Right renal pelvis (tissue), 4 donors: Measurements from ENCODE around the gene DNMBP. TPM values are rescaled to one million over a fixed set of nuclear protein-coding genes. Genes with fewer than 3 reads are reported as not detected.
"Not testable (repeated sequence)": the region's sequence is repeated elsewhere in the genome, so short reads cannot be mapped to it uniquely, and the experiment has no call there.

Source experiments
- DNase-seq, 4 donors: peaks; one replicate each; pipeline ENCODE4 v3.0.0-alpha.2; 2013; ENCODE audit warnings: low read depth in 4 of 4, low spot score in 3 of 4, missing footprints in 1 of 4
- polyA plus RNA-seq, 4 donors: library from polyadenylated mRNA; unstranded; fragments of 120-200 nt; gene quantifications; one replicate each; pipeline ENCODE4 v1.2.1, GENCODE V29; 2013; ENCODE audit not compliant: insufficient read length in 4 of 4

The DNMBP gene
- polyA plus RNA-seq, 4 donors = 34.1 to 40.9 (median 36.2) TPM

DNA sequence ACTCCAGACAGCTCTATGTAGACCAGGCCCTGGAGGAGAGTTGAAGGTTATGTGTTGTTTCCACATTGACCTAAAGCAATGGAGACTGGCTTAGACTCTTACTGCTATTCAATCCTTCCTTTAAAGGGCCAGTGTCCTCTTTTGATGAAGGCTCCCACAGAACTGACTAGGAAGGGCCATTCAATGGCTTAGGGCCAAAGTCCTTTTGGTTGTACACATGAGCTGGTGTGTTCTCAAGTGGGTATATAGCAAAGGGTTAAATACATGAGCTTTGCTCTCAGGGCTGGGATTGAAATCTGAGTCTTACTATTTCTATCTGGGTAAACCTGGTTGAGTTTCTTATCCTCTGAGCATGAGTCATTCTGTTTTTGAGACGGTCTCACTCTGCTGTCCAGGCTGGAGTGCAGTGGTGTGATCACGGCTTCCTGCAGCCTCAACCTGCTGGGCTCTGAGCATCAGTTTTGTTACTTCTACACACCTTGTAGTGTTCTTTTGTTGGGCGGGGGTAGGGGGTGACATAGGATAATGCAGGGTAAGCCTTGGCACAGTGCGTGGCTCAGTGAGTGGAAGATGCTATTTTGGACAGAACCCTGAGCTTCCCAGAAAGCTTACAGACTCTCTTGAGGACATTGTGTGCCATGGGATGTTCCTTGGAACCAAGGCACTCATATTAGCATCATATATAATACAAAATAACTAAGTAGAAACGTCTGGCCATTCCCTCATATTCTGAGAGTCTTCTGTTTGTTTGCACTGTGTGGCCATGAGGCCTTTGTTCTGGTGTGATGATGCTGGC lies 137.2 kb downstream of the DNMBP start:
- no peak for DNase-seq

GRCh38 chr10:99870123-99870730 lies 139.5 kb downstream of the DNMBP start:
- DNase-seq = no peak

DNA sequence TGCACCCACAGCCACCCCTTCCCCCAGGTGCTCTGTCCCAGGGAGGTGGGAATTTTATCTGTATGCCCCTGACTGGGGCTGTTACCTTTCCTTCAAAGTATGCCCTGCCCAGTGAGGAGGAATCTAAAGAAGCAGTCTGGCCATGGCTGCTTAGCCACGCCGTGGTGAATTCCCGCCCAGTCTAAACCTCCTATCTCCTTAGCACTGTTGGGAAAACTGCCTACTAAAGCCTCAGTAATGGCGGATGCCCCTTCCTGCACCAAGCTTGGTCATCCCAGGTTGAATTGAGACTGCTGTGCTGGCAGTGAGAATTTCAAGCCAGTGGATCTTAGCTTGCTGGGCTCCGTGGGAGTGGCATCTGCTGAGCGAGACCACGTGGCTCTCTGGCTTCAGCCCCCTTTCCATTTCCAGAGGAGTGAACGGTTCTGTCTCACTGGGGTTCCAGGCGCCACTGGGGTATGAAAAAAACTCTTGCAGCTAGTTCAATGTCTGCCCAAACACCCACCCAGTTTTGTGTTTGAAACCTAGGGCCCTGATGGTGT lies 140.1 kb downstream of the DNMBP start:
- no peak for DNase-seq

DNA sequence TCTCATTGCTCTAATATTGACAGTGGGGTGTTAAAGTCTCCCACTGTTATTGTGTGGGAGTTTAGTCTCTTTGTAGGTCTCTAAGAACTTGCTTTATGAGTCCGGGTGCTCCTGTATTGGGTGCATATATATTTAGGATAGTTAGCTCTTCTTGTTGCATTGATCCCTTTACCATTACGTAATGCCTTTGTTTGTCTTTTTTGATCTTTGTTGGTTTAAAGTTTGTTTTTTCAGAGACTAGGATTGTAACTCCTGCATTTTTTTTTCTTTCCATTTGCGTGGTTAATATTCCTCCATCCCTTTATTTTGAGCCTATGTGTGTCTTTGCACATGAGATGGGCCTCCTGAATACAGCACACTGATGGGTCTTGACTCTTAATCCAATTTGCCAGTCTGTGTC lies 142.5 kb downstream of the DNMBP start:
- not testable (repeated sequence) for DNase-seq

DNA sequence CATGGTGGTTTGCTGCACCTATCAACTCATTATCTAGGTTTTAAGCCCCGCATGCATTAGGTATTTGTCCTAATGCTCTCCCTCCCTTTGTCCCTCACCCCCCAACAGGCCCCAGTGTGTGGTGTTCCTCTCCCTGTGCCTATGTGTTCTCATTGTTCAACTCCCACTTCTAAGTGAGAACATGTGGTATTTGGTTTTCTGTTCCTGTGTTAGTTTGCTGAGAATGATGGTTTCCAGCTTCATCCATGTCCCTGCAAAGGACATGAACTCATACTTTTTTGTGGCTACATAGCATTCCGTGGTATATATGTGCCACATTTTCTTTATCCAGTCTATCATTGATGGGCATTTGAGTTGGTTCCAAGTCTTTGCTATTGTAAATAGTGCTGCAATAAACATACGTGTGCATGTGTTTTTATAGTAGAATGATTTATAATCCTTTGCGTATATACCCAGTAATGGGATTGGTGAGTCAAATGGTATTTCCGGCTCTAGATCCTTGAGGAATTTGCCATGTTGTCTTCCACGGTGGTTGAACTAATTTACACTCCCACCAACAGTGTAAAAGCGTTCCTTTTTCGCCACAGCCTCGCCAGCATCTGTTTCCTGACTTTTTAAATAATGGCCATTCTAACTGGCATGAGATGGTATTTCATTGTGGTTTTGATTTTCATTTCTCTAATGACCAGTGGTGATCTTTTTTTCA lies 146.1 kb downstream of the DNMBP start:
- not testable (repeated sequence) for DNase-seq

DNA sequence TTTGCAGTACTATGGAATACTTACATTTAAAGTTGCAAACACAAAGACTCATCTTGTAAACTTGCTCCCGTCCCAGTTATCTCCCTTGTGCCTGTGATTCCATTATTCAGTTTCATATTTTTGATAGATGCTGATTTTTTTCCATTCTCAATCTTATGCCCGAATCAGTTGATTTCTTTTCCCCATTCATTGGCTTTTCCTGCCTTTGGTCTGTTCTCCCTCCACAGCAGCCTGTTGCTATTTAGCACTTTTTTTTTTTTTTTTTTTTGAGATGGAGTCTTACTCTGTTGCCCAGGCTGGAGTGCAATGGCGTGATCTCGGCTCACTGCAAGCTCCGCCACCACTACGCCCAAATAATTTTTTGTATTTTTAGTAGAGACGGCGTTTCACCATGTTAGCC lies 149.3 kb downstream of the DNMBP start:
- DNase-seq = no peak

DNA sequence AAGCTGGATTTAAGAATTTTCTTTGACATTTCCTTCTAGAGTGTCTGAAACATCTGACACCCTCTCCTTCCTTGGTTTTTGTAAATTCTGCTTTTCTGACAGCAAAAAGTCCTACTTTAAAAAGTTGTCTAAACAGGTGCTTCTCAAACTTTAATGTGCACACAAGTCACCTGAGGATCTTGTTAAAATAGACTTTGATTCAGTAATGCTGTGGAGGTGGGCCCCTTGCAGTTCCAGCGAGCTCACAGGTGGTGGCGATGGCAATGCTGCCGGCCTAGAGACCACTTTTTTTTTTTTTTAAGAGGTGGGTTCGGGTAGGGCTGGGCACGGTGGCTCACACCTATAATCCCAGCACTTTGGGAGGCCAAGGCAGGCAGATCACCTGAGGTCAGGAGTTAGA lies 150.2 kb downstream of the DNMBP start:
- no peak for DNase-seq

- DNase-seq = no peak
These were observed 150.9 kb downstream of the DNMBP start for GRCh38 chr10:99858849-99859248.

GRCh38 chr10:99855479-99856071 lies 154.2 kb downstream of the DNMBP start:
- no peak for DNase-seq

GRCh38 chr10:99854860-99855259 lies 154.9 kb downstream of the DNMBP start:
- peak in 2 of 4 donors; percentile 32 to 42 for DNase-seq

DNA sequence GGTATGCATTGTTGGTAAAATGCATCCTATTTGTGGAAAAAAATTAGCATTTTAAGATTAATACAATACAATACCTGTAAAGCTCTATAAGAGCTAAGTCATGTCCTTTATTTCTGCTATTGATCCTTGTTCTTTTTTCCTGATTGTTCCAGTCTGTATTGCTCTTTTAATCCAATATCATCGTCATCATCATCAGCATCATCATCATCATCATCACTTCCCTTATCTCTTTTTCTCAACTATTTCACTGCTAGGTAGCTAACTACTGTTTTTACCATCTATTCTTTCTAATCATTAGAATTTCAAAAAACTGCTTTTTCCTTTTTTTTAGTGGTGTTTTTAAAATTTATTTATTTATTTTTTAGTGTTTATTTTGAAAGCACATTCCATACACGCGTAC lies 156.1 kb downstream of the DNMBP start:
- DNase-seq = no peak

DNA sequence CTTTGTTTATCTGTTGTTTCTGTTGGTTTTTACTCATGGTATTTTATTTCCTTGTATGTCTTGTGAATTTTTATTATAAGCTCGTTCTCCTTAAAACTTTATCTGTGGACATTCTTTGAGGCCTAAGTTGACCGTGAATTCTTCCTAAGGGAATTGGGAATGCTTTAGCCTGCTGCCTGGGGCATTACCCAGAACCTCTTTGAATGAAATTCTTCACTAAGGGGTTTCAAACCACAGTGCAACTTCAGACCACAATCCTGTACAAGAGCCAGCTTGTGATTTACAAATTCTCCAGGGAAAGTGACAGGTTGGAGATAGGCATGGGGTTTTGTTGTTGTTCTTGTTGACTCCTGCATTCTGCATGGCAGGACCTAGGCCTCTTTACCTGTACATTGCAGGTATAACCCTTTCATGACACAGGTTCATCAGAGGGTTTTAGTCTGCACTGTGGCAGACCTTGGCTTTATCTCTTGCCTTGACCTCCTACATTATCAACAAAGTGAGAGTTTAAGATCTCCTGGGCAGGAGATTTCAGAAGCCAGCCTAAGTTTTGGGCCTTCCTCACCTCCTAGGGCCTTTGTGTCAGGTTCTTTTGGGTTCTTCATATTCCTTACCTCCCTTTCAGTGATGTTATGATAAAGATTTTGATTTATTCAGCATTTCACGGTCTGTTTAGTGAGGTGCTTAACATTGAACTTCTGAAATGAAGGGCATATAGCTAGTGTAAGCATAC lies 157.1 kb downstream of the DNMBP start:
- DNase-seq = no peak

- no peak for DNase-seq
These were observed 157.9 kb downstream of the DNMBP start for GRCh38 chr10:99851825-99852224.

- DNase-seq = no peak
These were observed 158.9 kb downstream of the DNMBP start for GRCh38 chr10:99850767-99851340.

DNA sequence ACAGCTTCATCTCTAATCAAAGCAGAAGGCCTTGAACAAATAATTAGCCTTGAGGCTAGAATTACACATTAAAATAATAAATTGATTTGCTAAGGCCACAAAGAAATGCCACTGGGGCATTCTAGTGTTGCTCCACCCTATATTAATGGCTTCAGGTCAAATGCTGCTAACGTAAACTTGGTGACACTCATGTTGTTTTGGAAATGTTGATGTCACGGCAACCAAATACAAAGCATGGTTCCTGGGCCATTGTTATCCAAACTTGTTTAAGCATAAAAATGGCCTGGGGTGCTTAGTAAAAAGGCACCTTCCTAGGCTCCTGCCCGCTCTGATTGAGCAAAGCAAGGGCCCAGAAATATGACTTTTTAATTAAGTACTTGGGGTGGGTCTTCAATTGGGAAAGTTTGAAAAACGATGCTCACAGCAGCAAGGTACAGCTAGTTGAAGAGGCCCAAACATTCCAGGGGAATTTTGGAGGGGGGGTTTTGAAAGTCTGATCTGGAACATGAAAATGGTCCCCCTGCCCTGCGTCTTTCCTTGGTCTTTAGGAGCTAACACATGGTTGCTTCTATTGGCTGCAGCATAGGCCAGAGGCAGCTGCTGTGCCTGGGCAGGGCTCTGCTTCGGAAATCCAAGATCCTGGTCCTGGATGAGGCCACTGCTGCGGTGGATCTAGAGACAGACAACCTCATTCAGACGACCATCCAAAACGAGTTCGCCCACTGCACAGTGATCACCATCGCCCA lies 159.6 kb downstream of the DNMBP start:
- no peak for DNase-seq

GRCh38 chr10:99849536-99849935 lies 160.2 kb downstream of the DNMBP start:
- no peak for DNase-seq

GRCh38 chr10:99849057-99849456 lies 160.7 kb downstream of the DNMBP start:
- DNase-seq = no peak

GRCh38 chr10:99845837-99846382 lies 163.8 kb downstream of the DNMBP start:
- peak; percentile 68 to 84 (median 80) for DNase-seq

- no peak for DNase-seq
These were observed 165.3 kb downstream of the DNMBP start for GRCh38 chr10:99844433-99844955.
